Activated gamma-delta T cell treated with Interleukin-2 at 50 U/mL for 16 hours (primary cell): ENCODE results near the gene WDR5B.
A peak's percentile ranks its signal among the peaks of the same experiment; 100 is the strongest.
"Not testable (repeated sequence)": the region's sequence is repeated elsewhere in the genome, so short reads cannot be mapped to it uniquely, and the experiment has no call there.

ENCODE experiments used
- DNase-seq: peaks from one replicate; pipeline ENCODE4 v3.0.0-alpha.2; 2020

The WDR5B gene

DNA sequence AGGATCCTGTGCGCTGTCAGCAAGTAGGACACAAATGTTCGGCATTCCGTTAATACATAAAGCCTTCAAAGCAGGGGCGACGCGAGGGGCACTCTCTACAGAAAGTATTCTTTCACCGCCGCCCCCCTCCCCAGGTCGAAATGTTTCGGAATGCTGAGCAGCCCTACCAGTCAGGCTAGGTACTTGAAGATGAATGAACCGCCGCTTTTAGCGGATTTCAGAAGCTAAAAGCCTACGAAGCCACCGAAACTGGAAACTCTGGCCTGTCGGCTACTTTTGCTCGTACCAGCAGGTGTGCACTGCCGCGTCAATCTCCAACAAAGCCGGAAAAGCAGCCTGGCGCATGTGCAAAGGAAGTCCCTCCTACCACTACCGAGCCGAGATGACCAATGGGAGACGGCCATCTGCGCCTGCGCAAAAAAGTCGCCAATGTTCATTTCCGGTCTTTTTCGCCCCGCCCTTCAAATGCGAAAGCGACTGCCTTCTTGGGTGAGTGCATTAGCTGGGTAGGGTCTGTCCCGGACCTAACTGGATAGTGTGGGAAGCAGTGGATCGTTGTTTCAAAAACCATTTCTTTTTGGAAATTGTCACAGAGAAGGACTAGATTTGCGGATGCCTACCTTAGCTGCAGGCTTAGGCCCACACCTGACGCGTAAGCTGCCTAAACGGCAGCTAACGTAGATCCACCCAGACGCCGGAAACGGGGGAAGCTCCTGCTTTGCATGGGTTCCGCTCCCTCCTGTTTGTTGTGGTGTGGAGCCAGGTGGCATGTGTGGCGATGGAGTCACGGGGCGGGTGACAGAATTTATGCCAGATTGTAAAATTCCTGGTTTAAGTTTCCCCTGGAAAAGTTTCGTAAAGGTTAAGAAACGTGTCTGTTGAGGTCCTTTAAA lies at the start of gene WDR5B:
Gene WDR5B (minus strand): TSS at position 301 of the 893 bp plus-strand sequence. CDS start 534 bp downstream, outside the sequence.
- peak; percentile 98 for DNase-seq

DNA sequence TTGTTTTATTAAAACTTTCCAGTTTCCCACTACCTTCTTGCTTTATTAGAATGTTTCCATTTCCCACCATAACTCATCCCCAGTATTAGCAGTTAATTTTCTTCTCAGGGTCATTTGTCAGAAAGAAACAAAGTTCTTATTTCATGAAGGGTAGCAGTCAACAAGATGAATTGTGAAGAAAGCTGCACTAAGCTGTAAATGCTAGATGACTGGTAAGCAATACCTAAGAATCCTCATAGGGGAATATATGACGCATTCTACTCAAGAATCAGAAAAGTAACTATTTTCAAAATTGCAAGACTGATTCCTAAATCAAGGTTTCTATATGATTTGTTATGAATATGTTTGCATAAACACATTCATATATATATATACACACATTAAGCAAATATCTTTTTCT lies 48.8 kb upstream of the WDR5B start:
- no peak for DNase-seq

DNA sequence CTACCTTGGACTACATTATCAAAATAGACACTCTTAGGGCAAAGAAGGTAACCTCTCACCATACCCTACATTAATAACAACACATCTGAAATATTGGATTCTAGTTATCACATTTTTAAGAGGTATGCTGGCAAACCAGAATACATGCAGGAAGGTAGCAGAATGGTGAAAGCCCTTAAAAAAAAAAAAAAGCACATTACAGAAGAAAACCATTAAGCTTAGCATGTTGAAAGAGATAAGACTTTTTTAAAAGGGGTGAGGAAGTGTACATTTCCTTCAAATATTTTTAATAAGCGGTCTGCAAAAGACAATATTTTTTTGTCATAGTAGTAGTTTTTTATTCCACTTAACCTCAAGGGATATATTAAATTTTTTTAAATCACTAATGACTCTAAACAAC lies 46.5 kb upstream of the WDR5B start:
- DNase-seq = no peak

DNA sequence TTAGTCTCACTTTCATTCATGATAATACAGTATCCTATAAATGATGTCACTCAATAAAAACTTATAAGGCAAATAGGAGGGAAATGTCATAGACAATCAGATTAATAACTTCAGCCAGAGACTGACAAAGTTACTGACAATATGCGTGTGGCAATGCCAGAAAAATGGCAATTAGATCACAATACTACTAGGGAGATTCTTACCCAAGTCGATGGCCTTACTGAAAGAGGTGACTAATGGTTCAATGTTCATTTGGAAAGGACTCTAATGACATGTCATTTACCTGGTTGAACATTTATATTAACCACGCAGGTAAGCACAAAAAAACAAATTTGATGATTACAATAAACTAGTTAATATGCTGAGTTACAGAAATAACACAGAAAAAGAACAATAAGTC lies 45.9 kb upstream of the WDR5B start:
- no peak for DNase-seq

GRCh38 chr3:122458992-122459391 lies 43.1 kb upstream of the WDR5B start:
- no peak for DNase-seq

- no peak for DNase-seq
These were observed 41.8 kb upstream of the WDR5B start for GRCh38 chr3:122457706-122458105.

DNA sequence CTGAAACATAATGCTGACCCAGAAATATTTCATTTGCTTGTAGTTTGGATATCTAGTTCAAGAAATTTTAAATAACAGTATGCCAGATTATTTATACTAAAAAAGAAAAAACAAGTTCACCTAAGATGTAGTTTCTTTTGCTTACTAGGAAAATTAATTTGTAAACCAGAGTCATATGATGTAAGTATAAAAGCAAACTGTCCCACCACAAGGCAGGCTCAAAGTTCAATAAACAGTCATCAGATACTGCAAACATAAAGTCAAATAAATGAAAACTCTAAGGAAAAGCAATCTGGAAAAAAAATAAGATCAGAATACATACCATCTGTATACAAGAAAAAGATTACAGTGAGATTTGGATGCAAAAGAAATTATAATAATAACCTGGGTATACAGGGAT lies 40.2 kb upstream of the WDR5B start:
- no peak for DNase-seq

DNA sequence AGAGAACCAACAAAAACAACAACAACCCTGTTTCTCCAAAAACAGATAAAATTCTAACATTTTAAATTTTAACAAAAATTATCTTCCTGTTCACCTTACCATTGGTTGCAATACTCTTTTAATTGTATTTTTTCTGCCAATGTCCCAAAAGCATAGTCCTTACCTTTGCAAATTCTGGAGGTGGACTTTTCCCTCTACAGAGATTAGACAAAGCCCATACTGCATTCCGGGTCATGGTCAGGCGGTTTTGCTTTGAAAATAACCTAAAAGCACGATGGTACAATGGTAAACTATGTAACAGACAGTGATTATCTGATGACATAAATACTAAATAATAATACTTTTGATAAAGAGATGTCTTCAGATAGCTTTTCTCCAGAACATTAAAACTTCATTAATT lies 35.5 kb upstream of the WDR5B start:
- no peak for DNase-seq

- DNase-seq = not testable (repeated sequence)
These were observed 32.4 kb upstream of the WDR5B start for GRCh38 chr3:122448218-122448617.

GRCh38 chr3:122444491-122444887 lies 28.6 kb upstream of the WDR5B start:
- DNase-seq = not testable (repeated sequence)

GRCh38 chr3:122443762-122444490 lies 28.1 kb upstream of the WDR5B start:
- not testable (repeated sequence) for DNase-seq

DNA sequence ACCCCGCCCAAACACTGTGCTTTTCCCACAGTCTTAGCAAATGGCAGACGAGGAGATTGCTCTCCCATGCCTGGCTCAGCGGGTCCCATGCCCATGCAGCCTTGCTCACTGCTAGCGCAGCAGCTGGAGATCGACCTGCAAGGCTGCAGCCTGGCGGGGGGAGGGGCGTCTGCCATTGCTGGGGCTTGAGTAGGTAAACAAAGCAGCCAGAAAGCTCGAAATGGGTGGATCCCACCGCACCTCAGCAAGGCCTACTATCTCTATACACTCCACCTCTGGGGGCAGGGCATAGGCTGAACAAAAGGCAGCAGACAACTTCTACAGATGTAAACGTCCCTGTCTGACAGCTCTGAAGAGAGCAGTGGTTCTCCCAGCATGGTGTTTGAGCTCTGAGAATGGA lies 27.2 kb upstream of the WDR5B start:
- no peak for DNase-seq

DNA sequence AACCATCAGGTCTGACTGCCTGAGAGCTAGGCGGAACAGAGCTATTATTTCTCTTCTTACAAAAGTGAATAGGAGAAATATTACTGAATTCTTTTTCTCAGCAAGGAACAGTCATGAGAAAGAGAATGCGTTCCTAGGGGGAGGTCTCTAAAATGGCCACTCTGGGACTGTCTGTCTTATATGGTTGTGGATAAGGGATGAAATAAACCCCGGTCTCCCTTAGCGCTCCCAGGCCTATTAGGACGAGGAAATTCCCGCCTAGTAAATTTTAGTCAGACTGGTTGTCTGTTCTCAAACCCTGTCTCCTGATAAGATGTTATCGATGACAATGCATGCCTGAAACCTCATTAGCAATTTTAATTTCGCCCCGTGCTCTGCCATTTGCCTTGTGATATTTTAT lies 20.1 kb upstream of the WDR5B start:
- DNase-seq = no peak

- DNase-seq = no peak
These were observed 14.5 kb upstream of the WDR5B start for GRCh38 chr3:122430371-122430770.

DNA sequence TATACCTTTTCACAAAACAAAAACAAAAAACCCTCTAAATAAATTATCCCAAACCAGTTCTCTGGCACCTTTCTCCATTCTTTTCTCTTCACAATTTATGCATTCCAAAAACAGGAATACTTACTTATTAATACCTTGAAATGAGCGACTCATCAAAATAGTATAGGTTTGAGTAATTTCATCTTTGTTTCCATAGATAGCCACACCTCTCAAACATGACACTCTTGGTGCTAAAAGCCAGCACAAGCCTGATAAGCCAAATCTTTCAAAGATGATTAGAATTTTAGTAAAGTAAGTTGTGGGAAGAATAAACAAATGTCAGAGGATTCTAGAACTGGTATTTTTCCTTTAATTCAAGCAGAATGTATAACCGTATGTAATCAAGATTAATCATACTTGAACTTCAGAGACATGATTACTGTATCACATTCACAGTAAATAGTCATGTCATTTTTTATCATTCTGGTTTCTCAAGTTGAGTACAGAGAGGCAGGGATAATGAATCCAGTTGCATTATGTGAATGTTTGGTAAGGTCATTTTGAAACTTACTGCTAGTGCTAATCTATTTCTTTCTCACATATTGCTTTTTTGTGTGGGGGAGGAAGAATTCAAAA lies 12.1 kb upstream of the WDR5B start:
- no peak for DNase-seq

- no peak for DNase-seq
These were observed 6.0 kb upstream of the WDR5B start for GRCh38 chr3:122421836-122422235.

DNA sequence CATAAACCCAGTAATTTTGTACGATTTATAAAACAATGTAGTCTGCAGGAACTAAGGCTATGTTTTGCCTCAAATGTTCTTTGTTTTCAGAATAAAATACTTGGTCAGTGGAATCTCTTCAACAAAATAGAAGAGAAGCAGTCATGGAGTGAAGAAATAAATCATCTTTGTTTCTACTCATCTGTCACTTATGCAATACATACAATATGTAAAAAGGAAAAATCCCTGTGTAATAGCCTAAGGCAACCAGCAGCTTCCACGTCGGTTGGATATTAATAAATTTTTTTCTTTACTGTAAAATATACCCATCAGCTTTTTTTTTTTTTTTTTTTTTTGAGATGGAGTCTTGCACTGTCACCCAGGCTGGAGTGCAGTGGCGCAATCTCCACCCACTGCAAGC lies 5.2 kb upstream of the WDR5B start:
- no peak for DNase-seq

DNA sequence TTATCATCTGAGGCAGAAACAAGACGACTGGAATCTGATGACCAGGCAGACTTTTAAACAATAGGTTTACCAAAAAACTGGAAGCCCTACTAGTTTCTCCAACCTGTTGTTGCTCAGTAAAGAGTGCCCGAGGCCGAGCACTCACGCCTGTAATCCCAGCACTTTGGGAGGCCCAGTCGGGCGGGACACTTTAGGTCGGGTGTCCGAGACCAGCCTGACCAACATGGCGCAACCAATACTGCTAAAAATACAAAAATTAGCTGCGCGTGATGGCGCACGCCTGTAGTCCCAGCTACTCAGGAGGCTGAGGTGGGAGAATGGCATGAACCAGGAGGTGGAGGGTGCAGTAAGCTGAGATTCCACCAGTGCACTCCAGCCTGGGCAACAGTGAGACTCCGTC lies 1.1 kb upstream of the WDR5B start:
- no peak for DNase-seq

DNA sequence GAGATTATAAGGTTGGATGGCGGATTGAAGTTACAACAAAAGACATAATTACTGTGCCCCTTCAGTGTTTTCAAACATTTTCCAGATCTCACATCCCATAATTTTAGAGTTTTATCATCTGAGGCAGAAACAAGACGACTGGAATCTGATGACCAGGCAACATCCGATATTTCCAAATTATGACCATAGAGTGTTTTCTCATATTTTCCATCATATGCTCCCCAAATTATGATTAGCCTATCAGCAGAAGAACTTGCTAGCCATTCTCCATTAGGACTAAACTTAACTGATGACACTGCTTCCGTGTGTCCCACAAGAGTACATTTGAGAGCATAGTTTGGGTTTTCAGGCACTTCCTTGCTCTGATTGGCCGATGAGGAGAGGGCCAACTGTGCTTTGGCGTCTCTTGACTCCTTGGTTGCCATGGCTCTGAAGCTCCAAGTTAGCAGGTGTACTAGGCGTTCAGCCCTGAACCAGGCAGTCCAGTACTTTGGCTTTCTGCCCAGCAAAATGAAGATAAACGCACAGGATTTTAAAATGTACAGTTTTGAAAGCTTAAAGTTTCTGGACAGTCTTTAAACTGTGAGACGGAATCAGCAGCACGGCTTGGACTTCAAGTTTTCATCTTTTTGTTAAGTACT lies 638 bp downstream of the WDR5B start:
- peak; percentile 12 for DNase-seq

DNA sequence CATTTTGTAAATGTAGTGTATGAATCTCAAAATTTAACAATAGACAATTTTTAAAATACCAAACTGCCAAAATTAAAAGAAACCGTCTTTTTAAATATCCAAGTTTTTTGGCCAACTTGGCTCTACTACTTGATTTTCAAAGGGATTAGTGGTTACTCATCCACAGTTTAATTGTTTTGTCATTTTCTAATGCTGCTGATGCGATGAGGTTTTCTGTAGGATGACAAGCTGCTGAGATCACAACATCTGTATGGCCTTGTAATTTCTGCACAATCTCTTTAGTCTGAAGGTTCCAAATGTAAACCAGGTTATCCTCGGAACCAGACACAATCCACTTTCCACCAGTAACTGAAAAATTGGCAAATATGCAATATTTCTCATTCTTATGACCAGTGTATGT lies 1.5 kb downstream of the WDR5B start:
- no peak for DNase-seq

DNA sequence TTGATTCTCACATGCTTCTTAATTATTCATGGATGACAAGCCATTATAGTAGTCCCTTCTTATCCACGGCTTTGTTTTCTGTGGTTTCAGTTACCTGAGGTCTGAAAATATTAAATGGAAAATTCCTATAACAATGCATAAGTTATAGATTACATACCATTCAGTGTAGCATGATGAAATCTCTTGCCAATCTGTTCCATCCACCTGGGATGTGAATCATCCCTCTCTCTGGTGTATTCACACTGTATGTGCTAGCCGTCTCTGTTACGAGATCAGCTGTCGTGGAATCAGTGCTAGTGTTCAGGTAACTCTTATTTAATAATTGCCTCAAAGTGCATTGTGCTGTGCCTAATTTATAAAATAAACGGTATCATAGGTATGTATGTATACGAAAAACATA lies 5.2 kb downstream of the WDR5B start:
- DNase-seq = no peak

GRCh38 chr3:122410111-122410510 lies 5.8 kb downstream of the WDR5B start:
- no peak for DNase-seq

DNA sequence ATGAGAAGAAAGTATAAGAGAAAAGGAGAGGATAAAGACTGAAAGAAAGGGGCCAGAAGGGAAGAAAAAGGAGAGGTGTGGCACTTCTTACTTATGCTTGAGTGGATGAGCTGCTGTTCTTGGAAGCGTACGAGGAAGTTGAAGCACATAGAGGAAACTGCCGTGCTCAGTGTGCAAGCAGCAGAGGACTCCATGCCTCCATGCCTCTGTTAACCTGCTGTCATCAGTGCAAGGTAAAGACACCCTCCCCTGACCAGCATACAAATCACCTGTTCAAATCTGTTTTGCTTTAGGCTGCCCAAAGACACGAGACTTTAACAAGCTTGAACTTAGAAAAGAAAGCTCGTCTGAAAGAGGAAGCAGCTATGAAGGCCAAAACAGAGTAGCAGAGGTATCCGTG lies 6.4 kb downstream of the WDR5B start:
- no peak for DNase-seq
